B cell (primary cell): ENCODE results near the gene LRRC31. TPM values are rescaled to one million over a fixed set of nuclear protein-coding genes. Genes with fewer than 3 reads are reported as not detected.
A peak's percentile ranks its signal among the peaks of the same experiment; 100 is the strongest.

Experiments used
- ATAC-seq: fragments of 200-7000 bp; cut with Tn5 transposase; one replicate; pipeline ENCODE4 v1.10.0; 2021; ENCODE audit warnings: low read depth, mild to moderate bottlenecking, moderate number of reproducible peaks, moderate library complexity
- CTCF ChIA-PET: fragments of 350-600 bp; sonication (Branson Sonifier 250); formaldehyde crosslinking; loops from one replicate; lab custom pipeline; 2021; ENCODE audit warnings: antibody characterized with exemption, inconsistent platforms; lab: Charles Lee
- POLR2A ChIA-PET: fragments of 350-600 bp; sonication (Branson Sonifier 250); formaldehyde crosslinking; loops from one replicate; lab custom pipeline; 2021; ENCODE audit warnings: antibody characterized with exemption; lab: Charles Lee
- DNase-seq: peaks from one replicate; pipeline ENCODE4 v3.0.0; 2013
- H2AFZ ChIP-seq: 2 replicates; pipeline ENCODE4 v1.6.1; 2012; ENCODE audit warnings: mild to moderate bottlenecking, low read depth, low read length; ENCODE audit not compliant: insufficient read depth, poor library complexity, severe bottlenecking
- H3K27ac ChIP-seq, 2 donors: 1 replicate in 1 of 2; 2 replicates in 1 of 2; pipeline ENCODE4 v1.5.1; 2012 to 2013; ENCODE audit warnings: low read length in 2 of 2, mild to moderate bottlenecking in 2 of 2, moderate library complexity in 1 of 2
- H3K27me3 ChIP-seq, 4 experiments: fragments of 200-600 bp in 1 of 4; sonication (generic) in 1 of 4; replicated peaks in 1 of 4; 1 replicate in 2 of 4; 2 replicates in 2 of 4; pipeline versions ENCODE4 v1.6.1 to v1.7.0; 2013 to 2016; ENCODE audit warnings: low read length in 3 of 4, mild to moderate bottlenecking in 2 of 4, mixed read lengths in 1 of 4, moderate library complexity in 1 of 4; ENCODE audit not compliant: insufficient read depth in 4 of 4, control insufficient read depth in 3 of 4; ENCODE audit errors: control extremely low read depth in 1 of 4
- H3K36me3 ChIP-seq, 2 experiments: replicated peaks in 1 of 2; 1 replicate in 1 of 2; 2 replicates in 1 of 2; pipeline versions ENCODE4 v1.6.1 to v1.7.1; 2013; ENCODE audit warnings: low read length in 1 of 2; ENCODE audit not compliant: insufficient read depth in 2 of 2, control insufficient read depth in 1 of 2; ENCODE audit errors: control extremely low read depth in 1 of 2, extremely low read depth in 1 of 2
- H3K4me1 ChIP-seq, 2 donors: fragments of 200-600 bp in 1 of 2; sonication (generic) in 1 of 2; 1 replicate in 1 of 2; 2 replicates in 1 of 2; pipeline versions ENCODE4 v1.5.1 to v1.6.1; 2013 to 2017; ENCODE audit warnings: low read length in 2 of 2; ENCODE audit not compliant: control insufficient read depth in 2 of 2, insufficient read depth in 2 of 2
- H3K4me2 ChIP-seq: replicated peaks from 2 replicates; pipeline ENCODE3; 2012; ENCODE audit warnings: mild to moderate bottlenecking, low read depth, low read length; ENCODE audit not compliant: poor library complexity, severe bottlenecking
- H3K4me3 ChIP-seq, 5 experiments: fragments of 200-600 bp in 1 of 5; sonication (generic) in 1 of 5; 1 replicate in 3 of 5; 2 replicates in 2 of 5; pipeline versions ENCODE4 v1.5.1 to v1.7.0; 2011 to 2016; ENCODE audit warnings: low read length in 4 of 5, mild to moderate bottlenecking in 4 of 5, low read depth in 2 of 5, control low read depth in 1 of 5, moderate library complexity in 1 of 5; ENCODE audit not compliant: insufficient read depth in 1 of 5; ENCODE audit errors: control extremely low read depth in 1 of 5, extremely low read depth in 1 of 5
- H3K79me2 ChIP-seq: fragments of 200-600 bp; sonication (generic); one replicate; pipeline ENCODE4 v1.6.0; 2016; ENCODE audit warnings: low read length; ENCODE audit not compliant: control insufficient read depth, insufficient read depth
- H3K9ac ChIP-seq: fragments of 200-600 bp; sonication (generic); 2 replicates; pipeline ENCODE4 v1.6.1; 2017; ENCODE audit warnings: mild to moderate bottlenecking, low read length, moderate library complexity
- H3K9me3 ChIP-seq, 3 donors: one replicate each; pipeline versions ENCODE4 v1.6.1 to v1.7.1; 2013; ENCODE audit warnings: low read length in 2 of 3; ENCODE audit not compliant: control insufficient read depth in 2 of 3, insufficient read depth in 1 of 3; ENCODE audit errors: control extremely low read depth in 1 of 3
- H4K20me1 ChIP-seq: 2 replicates; pipeline ENCODE4 v1.6.0; 2012; ENCODE audit warnings: mild to moderate bottlenecking, low read length; ENCODE audit not compliant: insufficient read depth, control insufficient read depth, poor library complexity, severe bottlenecking
- H3K27ac Mint-ChIP-seq: one replicate; pipeline ENCODE4 v1.8.0; 2021; ENCODE audit warnings: mixed read lengths
- H3K27me3 Mint-ChIP-seq: one replicate; pipeline ENCODE4 v1.8.0; 2021; ENCODE audit warnings: mixed read lengths
- H3K4me1 Mint-ChIP-seq: one replicate; pipeline ENCODE4 v1.8.0; 2021; ENCODE audit warnings: mixed read lengths
- H3K4me3 Mint-ChIP-seq: one replicate; pipeline ENCODE4 v1.8.0; 2021; ENCODE audit warnings: mixed read lengths
- H3K9me3 Mint-ChIP-seq: one replicate; pipeline ENCODE4 v1.8.0; 2022; ENCODE audit warnings: mixed read lengths; ENCODE audit not compliant: insufficient read depth
- CTCF ChIP-seq: fragments of 200-600 bp; IDR thresholded peaks from one replicate; pipeline ENCODE4 v1.8.0; 2022; ENCODE audit warnings: antibody characterized with exemption, mild to moderate bottlenecking
- EZH2 ChIP-seq: IDR thresholded peaks from 2 replicates; pipeline ENCODE4 v1.6.1; 2012; ENCODE audit warnings: borderline replicate concordance, low read depth, mild to moderate bottlenecking, moderate library complexity, low read length; ENCODE audit not compliant: insufficient read depth, poor library complexity, severe bottlenecking
- WGBS: methylation state at CpG from one replicate; pipeline ENCODE4 v1.1.5; 2013; ENCODE audit warnings: missing lambda C conversion rate; ENCODE audit not compliant: insufficient coverage; 5-methylcytosine and 5-hydroxymethylcytosine counted together
- intact Hi-C: fragments of 100-400 bp; cut with micrococcal nuclease; formaldehyde crosslinking; loops from one replicate; pipeline ENCODE4 v1.10.0; 2022
- polyA plus RNA-seq: library from polyadenylated mRNA; depleted of rRNA; stranded (reverse); fragments of >200 nt; gene quantifications from 2 replicates; pipeline ENCODE4 v1.2.3, GENCODE V29; 2012
- total RNA-seq, 2 donors: library from RNA; stranded (reverse); fragments of 120-200 nt in 1 of 2; gene quantifications; 1 replicate in 1 of 2; 2 replicates in 1 of 2; pipeline versions ENCODE4 v1.2.3 to v1.2.4, GENCODE V29; 2013 to 2022

The LRRC31 gene
- total and polyA plus RNA-seq, 2 donors (not counting 1 experiment from before 2014, with no cell fraction given) = not detected

GRCh38 chr3:169863458-169863899 is 6.3 kb downstream of the LRRC31 start:
- H3K4me1 Mint-ChIP-seq = peaks cover 23% of the 10 kb centered on the region
- no peaks in the 10 kb centered on the region for H3K9me3 ChIP-seq
- H3K9ac ChIP-seq = no peak overlapping the region
- H2AFZ ChIP-seq = no peak overlapping the region
- H3K4me3 Mint-ChIP-seq = no peak overlapping the region
- DNase-seq = peak; percentile 87
- H4K20me1 ChIP-seq = no peaks in the 10 kb centered on the region
- H3K27ac Mint-ChIP-seq = peak overlapping the region; percentile 44
- TF ChIP-seq EZH2 = no peak
- TF ChIP-seq CTCF = peak; percentile 97
- H3K79me2 ChIP-seq = no peaks in the 10 kb centered on the region
- H3K4me1 ChIP-seq = peaks cover 27 to 32% of the 10 kb centered on the region in 2 donors
- no peaks in the 10 kb centered on the region for H3K9me3 Mint-ChIP-seq
- H3K4me2 ChIP-seq = peak overlapping the region; percentile 37
- H3K36me3 ChIP-seq = no peaks in the 10 kb centered on the region
- POLR2A ChIA-PET = no interaction called here
- CTCF ChIA-PET = interaction anchor here (0.6 to 6.1 kb wide), 35 partner anchors 8 to 948 kb away, joined by 3 to 70 read pairs (median 4); partner anchors contain the start of genes MYNN, PHC3 and SEC62
- no peaks in the 10 kb centered on the region for H3K27me3 Mint-ChIP-seq
- no peaks in the 10 kb centered on the region for H3K27me3 ChIP-seq
- no peak overlapping the region for H3K27ac ChIP-seq
- WGBS = 0% methylated on average over 4 of the region's 6 CpGs
- intact Hi-C loops = loop anchor here (1.0 to 10.0 kb wide), 8 partner anchors 49 to 551 kb away; partner anchors contain the start of genes CLDN11, GPR160, MYNN and PHC3
- ATAC-seq = peak; percentile 55
- H3K4me3 ChIP-seq = no peak overlapping the region

GRCh38 chr3:169861871-169862270 is 7.9 kb downstream of the LRRC31 start:
- no peak overlapping the region for H2AFZ ChIP-seq
- H3K27ac Mint-ChIP-seq = no peak overlapping the region
- POLR2A ChIA-PET = interaction anchor here (0.6 kb wide), 1 partner anchor 159 kb away, joined by 5 read pairs; no protein-coding TSS in a partner anchor

More at GRCh38 chr3:169861871-169862270, 7.9 kb downstream of the LRRC31 start:
- WGBS = 97% methylated on average over 4 of the region's 5 CpGs
- Histone ChIP-seq H4K20me1 (no peaks in the 10 kb centered on the region), H3K9ac (no peak overlapping the region), H3K27ac (no peak overlapping the region), H3K4me2 (no peak overlapping the region), H3K36me3 (no peaks in the 10 kb centered on the region), H3K9me3 (no peaks in the 10 kb centered on the region), H3K4me3 (no peak overlapping the region), H3K27me3 (no peaks in the 10 kb centered on the region), H3K4me1 (peaks cover 27 to 32% of the 10 kb centered on the region in 2 donors), H3K79me2 (no peaks in the 10 kb centered on the region)
- no peak for TF ChIP-seq EZH2
- TF ChIP-seq CTCF = no peak
- Mint-ChIP-seq H3K4me1 (peaks cover 23% of the 10 kb centered on the region), H3K4me3 (no peak overlapping the region), H3K27me3 (no peaks in the 10 kb centered on the region), H3K9me3 (no peaks in the 10 kb centered on the region)
- CTCF ChIA-PET = interaction anchor here (0.6 to 6.1 kb wide), 26 partner anchors 9 to 267 kb away, joined by 3 to 70 read pairs (median 4); partner anchors contain the start of genes LRRC34, LRRIQ4 and SEC62
- no peak for ATAC-seq
- intact Hi-C loops = loop anchor here (2.0 to 10.0 kb wide), 5 partner anchors 69 to 553 kb away; partner anchors contain the start of genes CLDN11, GPR160, MYNN and PHC3
- DNase-seq = no peak
